ENCODE measurements around the gene CCDC137. TPM values are rescaled to one million over a fixed set of nuclear protein-coding genes. Genes with fewer than 3 reads are reported as not detected.

Gene CCDC137
- total RNA-seq, 1 donor from 2014 or later, result 14.9 TPM

DNA sequence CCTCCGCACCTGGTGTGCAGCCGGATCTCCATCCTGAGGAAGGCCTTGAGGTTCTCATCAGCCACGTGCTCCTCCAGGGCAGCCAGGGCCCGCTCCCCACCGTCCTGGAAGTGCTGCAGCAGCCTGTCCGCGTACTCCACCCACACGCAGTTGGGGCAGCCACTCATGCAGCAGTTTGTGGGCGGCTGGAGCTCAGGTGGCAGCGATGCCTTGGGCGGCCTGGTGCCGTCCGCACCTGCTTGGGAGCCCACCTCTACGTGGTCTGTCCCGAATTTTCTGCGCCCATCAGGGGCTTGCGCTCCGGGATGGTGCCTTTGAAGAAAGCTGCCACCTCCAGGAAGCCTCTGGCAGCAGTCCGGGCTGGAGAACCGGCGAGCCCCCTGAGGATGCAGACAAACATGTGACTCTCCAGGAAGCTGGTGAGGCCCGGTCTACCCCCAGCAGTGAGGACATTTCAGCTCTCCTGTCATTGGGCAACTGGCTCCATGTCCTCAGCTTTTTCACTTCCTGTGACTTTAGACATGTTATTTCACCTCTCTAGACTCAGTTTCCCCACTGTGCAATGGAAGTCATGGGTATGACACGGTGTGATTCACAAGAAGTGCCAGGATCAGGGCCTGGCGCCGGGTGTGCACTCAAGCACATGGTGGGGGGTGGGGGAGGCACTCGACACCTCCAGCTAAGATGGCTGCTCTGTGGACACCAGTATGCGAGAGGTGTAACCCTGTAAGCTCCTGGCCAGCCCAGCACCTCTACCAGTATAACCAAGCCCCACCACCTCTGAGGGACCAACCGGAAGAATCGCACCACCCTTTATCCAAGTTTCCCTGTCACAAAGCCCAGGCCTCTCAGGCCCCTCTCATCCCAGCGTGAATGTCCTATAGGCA, 1.1 kb upstream of the CCDC137 start:
- no peak for DNase-seq (ENCODE audit: extremely low spot score, unreplicated experiment)
- H3K9me3 Mint-ChIP-seq (ENCODE audit: unreplicated experiment), result no peaks in the 10 kb centered on the region
- peak overlapping the region; percentile 93 for H3K4me3 Mint-ChIP-seq (ENCODE audit: unreplicated experiment)
- H3K27ac Mint-ChIP-seq (ENCODE audit: unreplicated experiment), result peak overlapping the region; percentile 91
- peaks cover 17% of the 10 kb centered on the region for H3K4me1 Mint-ChIP-seq (ENCODE audit: unreplicated experiment)
- H3K36me3 Mint-ChIP-seq (ENCODE audit: unreplicated experiment), result peaks cover 7% of the 10 kb centered on the region
- TF ChIP-seq, protein P1, sequence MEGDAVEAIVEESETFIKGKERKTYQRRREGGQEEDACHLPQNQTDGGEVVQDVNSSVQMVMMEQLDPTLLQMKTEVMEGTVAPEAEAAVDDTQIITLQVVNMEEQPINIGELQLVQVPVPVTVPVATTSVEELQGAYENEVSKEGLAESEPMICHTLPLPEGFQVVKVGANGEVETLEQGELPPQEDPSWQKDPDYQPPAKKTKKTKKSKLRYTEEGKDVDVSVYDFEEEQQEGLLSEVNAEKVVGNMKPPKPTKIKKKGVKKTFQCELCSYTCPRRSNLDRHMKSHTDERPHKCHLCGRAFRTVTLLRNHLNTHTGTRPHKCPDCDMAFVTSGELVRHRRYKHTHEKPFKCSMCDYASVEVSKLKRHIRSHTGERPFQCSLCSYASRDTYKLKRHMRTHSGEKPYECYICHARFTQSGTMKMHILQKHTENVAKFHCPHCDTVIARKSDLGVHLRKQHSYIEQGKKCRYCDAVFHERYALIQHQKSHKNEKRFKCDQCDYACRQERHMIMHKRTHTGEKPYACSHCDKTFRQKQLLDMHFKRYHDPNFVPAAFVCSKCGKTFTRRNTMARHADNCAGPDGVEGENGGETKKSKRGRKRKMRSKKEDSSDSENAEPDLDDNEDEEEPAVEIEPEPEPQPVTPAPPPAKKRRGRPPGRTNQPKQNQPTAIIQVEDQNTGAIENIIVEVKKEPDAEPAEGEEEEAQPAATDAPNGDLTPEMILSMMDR (IDR thresholded peaks at IDR 0.05), result no peak
- H3K27me3 Mint-ChIP-seq (ENCODE audit: unreplicated experiment), result no peaks in the 10 kb centered on the region

DNA sequence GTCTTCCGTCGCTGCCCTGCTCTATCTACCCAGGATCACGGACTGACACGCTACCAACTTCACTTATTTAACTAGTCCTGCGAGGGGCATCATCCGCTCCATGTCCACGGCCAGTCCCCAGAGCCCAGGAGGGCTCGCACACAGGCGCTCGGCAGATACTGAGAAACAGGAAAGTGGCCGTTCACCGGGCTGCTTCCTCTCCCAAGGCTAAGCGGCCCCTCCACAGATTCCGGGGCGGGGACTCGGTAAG, 520 bp upstream of the CCDC137 start:
- H3K27me3 Mint-ChIP-seq (ENCODE audit: unreplicated experiment), result no peaks in the 10 kb centered on the region
- H3K4me1 Mint-ChIP-seq (ENCODE audit: unreplicated experiment), result peaks cover 17% of the 10 kb centered on the region
- peaks cover 7% of the 10 kb centered on the region for H3K36me3 Mint-ChIP-seq (ENCODE audit: unreplicated experiment)
- no peaks in the 10 kb centered on the region for H3K9me3 Mint-ChIP-seq (ENCODE audit: unreplicated experiment)
- no peak for DNase-seq (ENCODE audit: extremely low spot score, unreplicated experiment)
- H3K4me3 Mint-ChIP-seq (ENCODE audit: unreplicated experiment), result peak overlapping the region; percentile 93
- peak overlapping the region; percentile 91 for H3K27ac Mint-ChIP-seq (ENCODE audit: unreplicated experiment)
- TF ChIP-seq, protein P1 (IDR thresholded peaks at IDR 0.05), result no peak

DNA sequence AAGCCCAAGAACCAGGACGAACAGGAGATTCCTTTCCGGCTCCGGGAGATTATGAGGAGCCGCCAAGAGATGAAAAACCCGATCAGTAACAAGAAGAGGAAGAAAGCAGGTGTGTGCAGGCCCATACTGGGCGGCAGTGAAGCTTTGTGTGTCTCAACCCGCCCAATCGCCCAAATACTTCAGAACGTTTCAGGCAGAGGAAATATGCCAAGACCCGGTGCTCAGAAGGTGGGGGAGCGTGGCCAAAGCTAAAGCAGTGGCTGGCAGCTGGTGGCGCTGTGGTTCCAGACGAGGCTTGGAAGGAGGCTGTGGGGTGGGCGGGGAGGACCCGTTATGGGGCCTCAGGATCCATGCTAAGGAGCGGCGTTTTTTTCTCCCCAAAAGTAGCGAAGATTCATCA, 1.2 kb downstream of the CCDC137 start:
- TF ChIP-seq, protein P1 (IDR thresholded peaks at IDR 0.05), result no peak
- H3K27me3 Mint-ChIP-seq (ENCODE audit: unreplicated experiment), result no peaks in the 10 kb centered on the region
- peak overlapping the region; percentile 93 for H3K4me3 Mint-ChIP-seq (ENCODE audit: unreplicated experiment)
- no peak for DNase-seq (ENCODE audit: extremely low spot score, unreplicated experiment)
- H3K36me3 Mint-ChIP-seq (ENCODE audit: unreplicated experiment), result peaks cover 13% of the 10 kb centered on the region
- no peaks in the 10 kb centered on the region for H3K9me3 Mint-ChIP-seq (ENCODE audit: unreplicated experiment)
- peak overlapping the region; percentile 27 for H3K27ac Mint-ChIP-seq (ENCODE audit: unreplicated experiment)
- peaks cover 17% of the 10 kb centered on the region for H3K4me1 Mint-ChIP-seq (ENCODE audit: unreplicated experiment)

DNA sequence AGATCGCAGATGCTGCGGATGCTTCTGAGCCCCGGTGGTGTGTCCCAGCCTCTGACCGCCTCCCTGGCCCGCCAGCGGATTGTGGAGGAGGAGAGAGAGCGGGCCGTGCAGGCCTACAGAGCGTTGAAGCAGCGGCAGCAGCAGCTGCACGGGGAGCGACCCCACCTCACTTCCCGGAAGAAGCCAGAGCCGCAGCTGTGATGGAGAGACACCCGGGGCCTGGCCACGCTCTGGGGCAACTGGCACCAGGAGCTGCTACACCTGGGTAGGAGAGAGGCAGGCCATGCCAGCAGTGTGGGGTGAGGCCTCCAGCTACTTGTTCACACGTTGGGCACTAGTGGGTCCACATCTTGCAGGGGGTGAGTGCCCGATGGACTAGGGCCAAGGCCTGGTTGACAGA, 6.0 kb downstream of the CCDC137 start:
- H3K27me3 Mint-ChIP-seq (ENCODE audit: unreplicated experiment), result no peaks in the 10 kb centered on the region
- H3K9me3 Mint-ChIP-seq (ENCODE audit: unreplicated experiment), result no peaks in the 10 kb centered on the region
- TF ChIP-seq, protein P1 (IDR thresholded peaks at IDR 0.05), result no peak
- no peak overlapping the region for H3K4me3 Mint-ChIP-seq (ENCODE audit: unreplicated experiment)
- peaks cover 16% of the 10 kb centered on the region for H3K36me3 Mint-ChIP-seq (ENCODE audit: unreplicated experiment)
- peaks cover 9% of the 10 kb centered on the region for H3K4me1 Mint-ChIP-seq (ENCODE audit: unreplicated experiment)
- no peak for DNase-seq (ENCODE audit: extremely low spot score, unreplicated experiment)
- H3K27ac Mint-ChIP-seq (ENCODE audit: unreplicated experiment), result no peak overlapping the region

DNA sequence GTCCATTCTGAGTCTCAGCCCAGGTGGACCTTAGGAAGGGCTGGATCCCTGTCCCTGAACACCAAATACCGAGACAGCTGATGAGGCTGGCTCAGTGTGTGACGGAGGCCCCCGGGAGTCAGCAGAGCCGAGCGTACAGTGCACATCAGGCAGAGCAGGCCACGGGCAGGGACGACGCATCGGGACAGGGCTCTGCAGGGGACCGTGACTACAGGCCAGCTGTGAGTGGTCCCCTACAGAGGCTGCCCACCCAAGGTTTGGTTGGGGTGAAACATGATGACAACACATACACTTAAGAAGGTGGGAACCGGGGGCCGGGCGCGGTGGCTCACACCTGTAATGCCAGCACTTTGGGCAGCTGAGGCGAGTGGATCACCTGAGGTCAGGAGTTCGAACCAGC, 6.4 kb downstream of the CCDC137 start:
- H3K4me3 Mint-ChIP-seq (ENCODE audit: unreplicated experiment), result no peak overlapping the region
- H3K36me3 Mint-ChIP-seq (ENCODE audit: unreplicated experiment), result peaks cover 15% of the 10 kb centered on the region
- TF ChIP-seq, protein P1 (IDR thresholded peaks at IDR 0.05), result no peak

More for the DNA sequence above, 6.4 kb downstream of the CCDC137 start:
- peaks cover 4% of the 10 kb centered on the region for H3K4me1 Mint-ChIP-seq (ENCODE audit: unreplicated experiment)
- no peak for DNase-seq (ENCODE audit: extremely low spot score, unreplicated experiment)
- H3K9me3 Mint-ChIP-seq (ENCODE audit: unreplicated experiment), result no peaks in the 10 kb centered on the region
- H3K27me3 Mint-ChIP-seq (ENCODE audit: unreplicated experiment), result no peaks in the 10 kb centered on the region
- H3K27ac Mint-ChIP-seq (ENCODE audit: unreplicated experiment), result no peak overlapping the region
